Measurements from ENCODE around the gene KRTAP5-5. TPM values are rescaled to one million over a fixed set of nuclear protein-coding genes. Genes with fewer than 3 reads are reported as not detected.
A peak's percentile ranks its signal among the peaks of the same experiment; 100 is the strongest.

Gene KRTAP5-5
- total RNA-seq, 1 donor from 2014 or later: not detected

- Mint-ChIP-seq H3K27ac (no peak overlapping the region), H3K9me3 (no peaks in the 10 kb centered on the region), H3K27me3 (peaks cover 22% of the 10 kb centered on the region), H3K4me1 (no peaks in the 10 kb centered on the region), H3K4me3 (no peak overlapping the region), H3K36me3 (ENCODE audit: low read depth) (no peaks in the 10 kb centered on the region)
- ChIA-PET CTCF (no interaction called here), POLR2A (no interaction called here)
- no peak for DNase-seq
- no peak for TF ChIP-seq CTCF (IDR thresholded peaks at IDR 0.05)
- ATAC-seq (ENCODE audit: low read depth): no peak
- intact Hi-C loops (cut with micrococcal nuclease): no loop called here
Observed at GRCh38 chr11:1670905-1671371, 41.4 kb downstream of the KRTAP5-5 start.

GRCh38 chr11:1671658-1672057 lies 42.1 kb downstream of the KRTAP5-5 start:
- Mint-ChIP-seq H3K27ac (no peak overlapping the region), H3K4me1 (no peaks in the 10 kb centered on the region), H3K9me3 (no peaks in the 10 kb centered on the region), H3K27me3 (peaks cover 22% of the 10 kb centered on the region), H3K4me3 (no peak overlapping the region), H3K36me3 (ENCODE audit: low read depth) (no peaks in the 10 kb centered on the region)
- intact Hi-C loops (cut with micrococcal nuclease): no loop called here
- DNase-seq (no peak), ATAC-seq (ENCODE audit: low read depth) (no peak)
- ChIA-PET POLR2A (no interaction called here), CTCF (no interaction called here)
- no peak for TF ChIP-seq CTCF (IDR thresholded peaks at IDR 0.05)

GRCh38 chr11:1672613-1673350 lies 43.2 kb downstream of the KRTAP5-5 start:
- no peak for ATAC-seq (ENCODE audit: low read depth)
- POLR2A ChIA-PET: no interaction called here

GRCh38 chr11:1673446-1674172 lies 44.0 kb downstream of the KRTAP5-5 start:
- Mint-ChIP-seq H3K27ac (no peak overlapping the region), H3K27me3 (peaks cover 18% of the 10 kb centered on the region), H3K4me3 (no peak overlapping the region), H3K4me1 (no peaks in the 10 kb centered on the region), H3K36me3 (ENCODE audit: low read depth) (no peaks in the 10 kb centered on the region), H3K9me3 (no peaks in the 10 kb centered on the region)
- ChIA-PET CTCF (no interaction called here), POLR2A (no interaction called here)
- intact Hi-C loops (cut with micrococcal nuclease): no loop called here
- ATAC-seq (ENCODE audit: low read depth) (no peak), DNase-seq (no peak)
- no peak for TF ChIP-seq CTCF (IDR thresholded peaks at IDR 0.05)

More at GRCh38 chr11:1672613-1673350, 43.2 kb downstream of the KRTAP5-5 start:
- Mint-ChIP-seq H3K4me1 (no peaks in the 10 kb centered on the region), H3K27me3 (peaks cover 22% of the 10 kb centered on the region), H3K27ac (no peak overlapping the region), H3K9me3 (no peaks in the 10 kb centered on the region), H3K4me3 (no peak overlapping the region), H3K36me3 (ENCODE audit: low read depth) (no peaks in the 10 kb centered on the region)
- no peak for TF ChIP-seq CTCF (IDR thresholded peaks at IDR 0.05)
- peak; percentile 6 for DNase-seq
- intact Hi-C loops (cut with micrococcal nuclease): no loop called here
- CTCF ChIA-PET: no interaction called here

Measured in activated B cell treated with CpG ODN at 0.5 μM for 24 hours (primary cell).